ENCODE results near the gene STIP1.

Gene STIP1

DNA sequence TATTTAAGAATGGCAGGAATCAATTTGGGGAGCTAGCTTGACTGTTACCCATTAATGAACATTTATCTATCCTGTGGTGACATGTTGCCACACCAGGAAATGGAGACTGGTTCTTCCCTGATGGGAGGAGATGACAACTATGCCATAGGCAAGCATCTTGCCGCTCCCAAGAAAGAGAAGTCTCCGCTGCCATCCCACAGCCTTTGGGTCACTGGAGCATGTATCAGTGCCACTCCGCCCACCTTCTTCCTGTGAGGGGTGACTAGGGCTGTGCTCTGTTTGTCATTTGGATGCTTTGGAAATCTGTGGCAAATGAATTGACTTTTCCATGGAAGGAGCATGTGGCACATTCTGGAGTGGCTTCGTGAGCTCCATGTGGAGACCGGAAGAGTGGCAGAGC is 6.5 kb downstream of the STIP1 start:
- no peak for DNase-seq (ENCODE audit: insufficient read length, low spot score)
- FAIRE-seq = no peak
- TF ChIP-seq POLR2A (IDR thresholded peaks at IDR 0.05; ENCODE audit: low read depth, low read length) (no peak), POU2F2 (IDR thresholded peaks at IDR 0.05; ENCODE audit: low read depth, low read length) (no peak), TAF1 (IDR thresholded peaks at IDR 0.05; ENCODE audit: low read depth, low read length) (no peak), PAX5 (IDR thresholded peaks at IDR 0.05; ENCODE audit: insufficient read depth, low read length, severe bottlenecking) (no peak), POLR2AphosphoS5 (IDR thresholded peaks at IDR 0.05; ENCODE audit: low read depth, low read length) (no peak), SPI1 (IDR thresholded peaks at IDR 0.05; ENCODE audit: low read depth, low read length) (no peak)

DNA sequence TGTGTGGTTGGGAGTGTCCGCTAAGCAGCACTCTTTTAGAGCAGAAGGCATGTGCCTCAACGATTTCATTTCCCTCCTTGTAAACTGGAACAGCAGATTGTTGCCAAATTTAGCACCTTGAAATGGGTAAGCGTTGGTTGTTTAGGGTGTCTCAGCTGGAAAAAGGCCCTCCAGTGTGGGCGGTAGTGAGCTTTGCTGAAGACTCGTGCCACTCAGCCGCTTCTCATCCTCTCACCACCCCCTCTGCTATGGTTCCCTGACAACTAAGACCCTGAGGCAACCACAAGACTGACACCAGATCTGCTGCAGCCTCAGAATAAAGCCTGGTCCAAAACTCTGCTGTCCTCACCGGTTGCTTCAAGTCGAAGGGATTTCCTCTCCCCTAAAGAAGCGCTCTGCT is 10.7 kb downstream of the STIP1 start:
- DNase-seq (ENCODE audit: insufficient read length, low spot score) = no peak
- TF ChIP-seq POLR2A (IDR thresholded peaks at IDR 0.05; ENCODE audit: low read depth, low read length) (no peak), POU2F2 (IDR thresholded peaks at IDR 0.05; ENCODE audit: low read depth, low read length) (no peak), PAX5 (IDR thresholded peaks at IDR 0.05; ENCODE audit: insufficient read depth, low read length, severe bottlenecking) (no peak), POLR2AphosphoS5 (IDR thresholded peaks at IDR 0.05; ENCODE audit: low read depth, low read length) (no peak), SPI1 (IDR thresholded peaks at IDR 0.05; ENCODE audit: low read depth, low read length) (no peak), TAF1 (IDR thresholded peaks at IDR 0.05; ENCODE audit: low read depth, low read length) (no peak)
- no peak for FAIRE-seq

DNA sequence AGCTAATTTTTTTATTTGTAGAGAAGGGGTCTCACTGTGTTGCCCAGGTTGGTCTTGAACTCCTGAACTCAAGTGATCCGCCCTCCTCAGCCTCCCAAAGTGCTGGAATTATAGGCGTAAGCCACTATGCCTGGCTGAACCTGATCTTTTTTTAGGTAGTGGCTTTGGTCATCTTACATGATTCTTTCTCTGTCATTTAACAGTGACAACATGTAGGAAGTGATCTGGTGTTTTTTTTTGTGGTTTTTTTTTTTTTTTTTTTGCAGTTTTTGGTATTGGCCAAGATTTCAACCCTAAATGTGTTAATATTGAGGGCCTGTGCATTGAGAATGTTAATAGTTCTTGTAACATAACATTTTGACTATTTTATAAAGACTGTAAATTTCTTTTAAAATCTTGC is 12.5 kb downstream of the STIP1 start:
- FAIRE-seq (no peak), DNase-seq (ENCODE audit: insufficient read length, low spot score) (no peak)
- no peak for TF ChIP-seq POLR2A (IDR thresholded peaks at IDR 0.05; ENCODE audit: low read depth, low read length)
- no peak for TF ChIP-seq PAX5 (IDR thresholded peaks at IDR 0.05; ENCODE audit: insufficient read depth, low read length, severe bottlenecking)
- no peak for TF ChIP-seq SPI1 (IDR thresholded peaks at IDR 0.05; ENCODE audit: low read depth, low read length)
- no peak for TF ChIP-seq POLR2AphosphoS5 (IDR thresholded peaks at IDR 0.05; ENCODE audit: low read depth, low read length)
- no peak for TF ChIP-seq POU2F2 (IDR thresholded peaks at IDR 0.05; ENCODE audit: low read depth, low read length)
- no peak for TF ChIP-seq TAF1 (IDR thresholded peaks at IDR 0.05; ENCODE audit: low read depth, low read length)

DNA sequence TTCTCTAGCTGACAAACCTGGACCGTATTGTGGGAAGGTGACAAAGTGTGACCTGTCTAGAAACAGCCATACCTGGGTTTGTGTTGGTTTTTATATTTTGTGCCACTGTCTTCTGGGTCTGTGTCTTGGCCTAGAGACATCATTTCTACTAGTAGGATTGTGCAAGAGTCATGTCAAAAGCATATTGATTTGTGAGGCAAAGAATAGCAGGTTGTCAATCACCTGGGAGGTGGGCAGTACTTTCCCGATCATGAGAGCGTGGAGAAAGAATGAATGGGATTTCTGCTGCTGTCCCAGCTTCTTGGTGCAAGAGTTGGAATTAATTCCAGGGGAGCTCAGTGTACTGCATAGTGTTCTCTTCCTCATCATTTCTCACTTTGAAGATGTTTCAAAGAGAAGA is 15.6 kb downstream of the STIP1 start:
- no peak for DNase-seq (ENCODE audit: insufficient read length, low spot score)
- TF ChIP-seq SPI1 (IDR thresholded peaks at IDR 0.05; ENCODE audit: low read depth, low read length) (no peak), POLR2A (IDR thresholded peaks at IDR 0.05; ENCODE audit: low read depth, low read length) (no peak), TAF1 (IDR thresholded peaks at IDR 0.05; ENCODE audit: low read depth, low read length) (no peak), PAX5 (IDR thresholded peaks at IDR 0.05; ENCODE audit: insufficient read depth, low read length, severe bottlenecking) (no peak), POLR2AphosphoS5 (IDR thresholded peaks at IDR 0.05; ENCODE audit: low read depth, low read length) (no peak), POU2F2 (IDR thresholded peaks at IDR 0.05; ENCODE audit: low read depth, low read length) (no peak)
- no peak for FAIRE-seq

DNA sequence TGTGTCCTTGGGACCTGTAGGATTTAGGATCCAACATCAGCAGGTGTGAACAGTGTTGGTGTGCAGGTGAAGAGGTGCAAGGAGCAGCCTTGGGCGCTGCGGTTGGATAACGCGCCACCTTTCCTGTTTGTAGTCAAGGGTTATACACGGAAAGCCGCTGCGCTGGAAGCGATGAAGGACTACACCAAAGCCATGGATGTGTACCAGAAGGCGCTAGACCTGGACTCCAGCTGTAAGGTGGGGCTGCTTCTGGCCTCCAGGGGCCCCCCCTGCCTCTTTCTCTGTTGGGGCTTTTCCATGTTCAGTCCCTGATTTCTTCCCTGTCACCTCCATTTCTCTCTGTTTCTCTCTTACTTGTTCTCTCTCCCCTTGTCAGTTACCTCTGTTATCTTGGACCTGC is 17.0 kb downstream of the STIP1 start:
- DNase-seq (ENCODE audit: insufficient read length, low spot score) = no peak
- FAIRE-seq = no peak
- TF ChIP-seq TAF1 (IDR thresholded peaks at IDR 0.05; ENCODE audit: low read depth, low read length) (no peak), PAX5 (IDR thresholded peaks at IDR 0.05; ENCODE audit: insufficient read depth, low read length, severe bottlenecking) (no peak), POLR2AphosphoS5 (IDR thresholded peaks at IDR 0.05; ENCODE audit: low read depth, low read length) (no peak), SPI1 (IDR thresholded peaks at IDR 0.05; ENCODE audit: low read depth, low read length) (no peak), POLR2A (IDR thresholded peaks at IDR 0.05; ENCODE audit: low read depth, low read length) (no peak)

DNA sequence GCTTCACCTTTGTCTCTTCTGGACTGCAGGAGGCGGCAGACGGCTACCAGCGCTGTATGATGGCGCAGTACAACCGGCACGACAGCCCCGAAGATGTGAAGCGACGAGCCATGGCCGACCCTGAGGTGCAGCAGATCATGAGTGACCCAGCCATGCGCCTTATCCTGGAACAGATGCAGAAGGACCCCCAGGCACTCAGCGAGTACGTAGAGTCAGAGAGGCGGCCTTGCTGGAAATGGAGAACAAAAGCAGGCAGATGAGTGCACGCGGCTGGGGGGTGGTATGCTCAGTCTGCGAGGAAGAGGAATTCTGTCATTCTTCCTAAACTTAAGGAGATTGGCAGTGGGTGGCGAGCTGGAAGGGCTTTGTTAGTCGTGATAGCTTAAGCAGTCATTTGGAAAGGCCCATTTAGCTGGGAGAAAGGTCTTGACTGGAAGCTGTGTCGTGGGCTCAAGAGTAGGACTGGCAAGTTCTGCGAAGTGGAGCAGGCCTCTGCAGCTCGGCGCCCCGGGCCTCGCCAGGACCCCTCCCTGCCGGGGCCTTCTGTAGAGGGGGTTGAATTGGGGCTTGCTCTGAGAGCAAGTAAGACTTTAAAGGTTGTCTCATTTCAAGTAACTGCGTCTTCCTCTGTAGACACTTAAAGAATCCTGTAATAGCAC is 17.6 kb downstream of the STIP1 start:
- no peak for DNase-seq (ENCODE audit: insufficient read length, low spot score)
- TF ChIP-seq SPI1 (IDR thresholded peaks at IDR 0.05; ENCODE audit: low read depth, low read length) = no peak
- no peak for TF ChIP-seq POLR2A (IDR thresholded peaks at IDR 0.05; ENCODE audit: low read depth, low read length)
- no peak for FAIRE-seq

DNA sequence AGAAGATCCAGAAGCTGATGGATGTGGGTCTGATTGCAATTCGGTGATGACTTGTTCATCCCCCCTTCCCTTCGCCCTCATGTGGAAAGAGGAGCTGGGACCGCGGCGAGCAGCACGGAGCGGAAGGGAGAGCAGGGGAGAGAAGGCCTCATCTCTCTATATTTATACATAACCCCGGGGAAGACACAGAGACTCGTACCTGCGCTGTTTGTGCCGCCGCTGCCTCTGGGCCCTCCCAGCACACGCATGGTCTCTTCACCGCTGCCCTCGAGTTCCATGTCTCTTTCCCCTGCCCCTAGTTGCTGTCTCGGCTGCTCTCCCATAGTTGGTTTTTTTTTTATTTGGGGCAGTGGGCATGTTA is 18.1 kb downstream of the STIP1 start:
- FAIRE-seq (no peak), DNase-seq (ENCODE audit: insufficient read length, low spot score) (no peak)
- no peak for TF ChIP-seq POU2F2 (IDR thresholded peaks at IDR 0.05; ENCODE audit: low read depth, low read length)
- no peak for TF ChIP-seq POLR2A (IDR thresholded peaks at IDR 0.05; ENCODE audit: low read depth, low read length)
- no peak for TF ChIP-seq TAF1 (IDR thresholded peaks at IDR 0.05; ENCODE audit: low read depth, low read length)
- TF ChIP-seq SPI1 (IDR thresholded peaks at IDR 0.05; ENCODE audit: low read depth, low read length) = no peak
- no peak for TF ChIP-seq PAX5 (IDR thresholded peaks at IDR 0.05; ENCODE audit: insufficient read depth, low read length, severe bottlenecking)
- TF ChIP-seq POLR2AphosphoS5 (IDR thresholded peaks at IDR 0.05; ENCODE audit: low read depth, low read length) = no peak

DNA sequence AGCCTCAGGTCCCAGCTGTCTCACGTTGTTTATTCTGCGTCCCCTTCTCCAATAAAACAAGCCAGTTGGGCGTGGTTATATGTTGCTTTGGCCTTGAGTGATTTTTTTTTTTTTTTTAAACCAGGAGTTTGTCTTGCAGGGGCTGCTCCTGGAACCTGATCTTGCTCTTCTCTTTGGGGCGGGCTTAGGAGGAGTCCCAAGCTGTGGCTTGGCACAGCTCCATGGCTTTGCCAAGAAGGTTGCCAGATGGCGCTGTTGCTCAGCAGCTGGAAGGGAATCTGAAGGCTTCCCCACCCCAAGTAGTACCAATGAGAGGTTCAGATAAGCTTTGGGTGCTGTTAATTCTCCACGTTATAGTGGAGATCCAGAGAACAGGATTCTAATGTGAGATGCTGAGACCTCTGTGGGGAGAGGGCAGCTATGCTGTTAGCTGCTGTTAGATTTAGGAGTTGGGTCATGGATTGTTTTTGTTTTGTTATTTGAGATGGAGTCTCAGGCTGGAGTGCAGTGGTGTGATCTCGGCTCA is 18.6 kb downstream of the STIP1 start:
- FAIRE-seq (peak; percentile 71), DNase-seq (ENCODE audit: insufficient read length, low spot score) (peak; percentile 73)
- TF ChIP-seq PAX5 (IDR thresholded peaks at IDR 0.05; ENCODE audit: insufficient read depth, low read length, severe bottlenecking) = no peak
- TF ChIP-seq POU2F2 (IDR thresholded peaks at IDR 0.05; ENCODE audit: low read depth, low read length) = no peak
- 0 out of 2 replicates have a peak, but pooled peaks have one; percentile 30 for TF ChIP-seq POLR2A (IDR thresholded peaks at IDR 0.05; ENCODE audit: low read depth, low read length)
- no peak for TF ChIP-seq SPI1 (IDR thresholded peaks at IDR 0.05; ENCODE audit: low read depth, low read length)
- TF ChIP-seq TAF1 (IDR thresholded peaks at IDR 0.05; ENCODE audit: low read depth, low read length) = no peak
- TF ChIP-seq POLR2AphosphoS5 (IDR thresholded peaks at IDR 0.05; ENCODE audit: low read depth, low read length) = 0 out of 2 replicates have a peak, but pooled peaks have one; percentile 36

DNA sequence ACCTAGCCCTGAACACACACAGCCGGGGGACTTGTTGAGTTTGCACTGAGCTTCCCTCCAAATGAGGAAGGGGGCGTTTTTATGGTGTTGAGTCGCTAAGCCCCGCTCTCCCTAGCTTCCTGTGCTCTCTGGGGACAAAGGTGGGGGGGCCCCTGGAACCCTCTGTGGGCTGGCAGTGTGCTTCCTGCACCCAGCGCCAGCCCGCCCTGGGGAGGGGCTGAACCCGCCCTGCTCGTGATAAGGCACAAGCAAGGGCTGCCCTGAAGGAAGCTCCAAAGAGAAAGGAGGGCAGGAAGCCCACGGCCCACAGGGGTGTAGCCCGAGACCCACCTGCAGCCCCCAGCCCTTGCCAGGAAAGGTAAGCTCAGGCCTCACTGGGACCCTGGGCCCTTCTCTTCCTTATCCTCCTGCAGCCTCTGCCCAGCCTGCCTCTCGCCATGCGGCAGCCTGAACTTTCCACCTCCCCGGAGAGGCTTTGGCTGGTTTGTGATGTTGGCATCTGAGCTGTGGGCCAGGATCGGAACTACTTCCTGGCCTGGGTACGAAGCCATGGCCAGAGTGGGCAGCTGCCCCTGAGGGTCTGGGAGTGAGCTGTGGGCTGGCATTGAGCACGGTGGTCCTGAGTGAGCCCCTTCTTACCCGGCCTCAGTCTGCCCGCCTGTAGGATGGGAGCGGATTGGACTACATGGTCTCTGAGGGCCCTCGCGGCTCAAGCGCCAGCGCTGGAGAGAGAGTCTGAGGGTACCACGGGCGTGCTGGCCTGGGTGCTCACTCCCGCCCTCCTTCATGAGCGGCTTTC is 20.7 kb downstream of the STIP1 start, which contains the start of gene FERMT3:
Gene FERMT3 (plus strand): TSS at position 265 of the 799 bp plus-strand sequence. CDS start 644 bp downstream, outside the sequence.
- peak; percentile 61 for DNase-seq (ENCODE audit: insufficient read length, low spot score)
- TF ChIP-seq POLR2A (IDR thresholded peaks at IDR 0.05; ENCODE audit: low read depth, low read length) (peak; percentile 60), POLR2AphosphoS5 (IDR thresholded peaks at IDR 0.05; ENCODE audit: low read depth, low read length) (peak; percentile 38; the same call in 1 of the 2 replicates), PAX5 (IDR thresholded peaks at IDR 0.05; ENCODE audit: insufficient read depth, low read length, severe bottlenecking) (no peak), TAF1 (IDR thresholded peaks at IDR 0.05; ENCODE audit: low read depth, low read length) (no peak), SPI1 (IDR thresholded peaks at IDR 0.05; ENCODE audit: low read depth, low read length) (peak; percentile 51), POU2F2 (IDR thresholded peaks at IDR 0.05; ENCODE audit: low read depth, low read length) (no peak)
- peak; percentile 81 for FAIRE-seq

All from GM12891 (cell line).